ENCODE measurements around the gene EP400.

The EP400 gene

DNA sequence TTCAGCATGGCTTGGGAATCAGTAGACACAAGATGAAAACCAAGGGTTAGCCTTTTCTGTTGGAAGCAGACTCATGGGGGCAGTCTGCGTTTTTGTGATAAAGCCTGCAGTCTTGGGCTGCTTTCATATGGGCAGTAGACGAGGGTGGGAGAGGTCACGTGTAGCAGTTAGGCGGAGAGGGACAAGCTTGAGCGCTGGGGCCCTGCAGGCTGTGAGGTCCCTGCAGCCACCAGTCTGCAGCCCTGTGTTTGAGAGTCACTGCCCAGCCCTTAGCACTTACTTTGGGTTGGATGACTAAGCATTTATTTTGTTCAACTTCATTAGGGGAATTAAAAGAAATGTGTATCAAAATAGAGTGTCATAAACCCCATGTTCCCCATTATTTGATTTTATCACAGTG lies 37.2 kb downstream of the EP400 start:
- DNase-seq (ENCODE audit: low read depth in 2 of 2) = no peak

- DNase-seq (ENCODE audit: low read depth in 2 of 2) = no peak
These were observed 37.8 kb downstream of the EP400 start for GRCh38 chr12:131987552-131987951.

DNA sequence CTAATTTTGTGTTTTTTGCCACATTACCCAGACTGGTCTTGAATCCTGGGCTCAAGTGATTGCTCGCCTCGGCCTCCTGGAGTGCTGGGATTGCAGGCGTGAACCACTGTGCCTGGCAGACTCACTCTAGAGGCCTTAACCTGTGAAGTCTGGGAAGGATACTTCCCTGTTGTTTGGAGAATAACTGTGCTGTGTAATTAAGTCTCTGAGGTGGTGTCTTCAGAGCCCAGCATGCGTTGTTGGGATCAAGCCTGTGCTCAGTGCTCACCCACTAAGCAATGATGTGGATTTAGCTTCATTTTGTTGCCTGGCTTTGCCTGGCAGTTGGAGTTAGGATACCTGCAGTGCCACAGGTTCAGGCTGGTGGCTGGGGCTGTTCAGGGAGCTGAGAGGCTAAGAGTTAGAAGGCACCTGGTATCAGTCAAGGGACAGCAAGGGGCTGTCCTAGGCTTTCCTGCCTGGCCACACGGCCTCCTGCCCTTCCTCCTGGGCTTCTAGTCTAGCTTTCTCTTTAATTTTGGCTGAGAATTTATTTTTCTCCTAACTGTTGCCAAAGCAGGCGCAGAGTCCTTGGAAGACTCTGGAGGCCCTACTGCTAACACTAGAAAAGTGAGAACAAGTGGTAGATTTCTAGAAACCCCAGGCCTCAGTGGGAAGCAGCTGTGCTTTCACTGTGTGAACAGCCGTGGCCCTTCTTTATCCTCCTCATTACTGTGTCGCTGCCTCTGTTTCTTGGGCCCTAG lies 38.5 kb downstream of the EP400 start:
- DNase-seq (ENCODE audit: low read depth in 2 of 2) = no peak

GRCh38 chr12:131989021-131989420 lies 39.3 kb downstream of the EP400 start:
- no peak for DNase-seq (ENCODE audit: low read depth in 2 of 2)

GRCh38 chr12:131990066-131990979 lies 40.6 kb downstream of the EP400 start:
- no peak for DNase-seq (ENCODE audit: low read depth in 2 of 2)

GRCh38 chr12:131990980-131991305 lies 41.2 kb downstream of the EP400 start:
- no peak for DNase-seq (ENCODE audit: low read depth in 2 of 2)

DNA sequence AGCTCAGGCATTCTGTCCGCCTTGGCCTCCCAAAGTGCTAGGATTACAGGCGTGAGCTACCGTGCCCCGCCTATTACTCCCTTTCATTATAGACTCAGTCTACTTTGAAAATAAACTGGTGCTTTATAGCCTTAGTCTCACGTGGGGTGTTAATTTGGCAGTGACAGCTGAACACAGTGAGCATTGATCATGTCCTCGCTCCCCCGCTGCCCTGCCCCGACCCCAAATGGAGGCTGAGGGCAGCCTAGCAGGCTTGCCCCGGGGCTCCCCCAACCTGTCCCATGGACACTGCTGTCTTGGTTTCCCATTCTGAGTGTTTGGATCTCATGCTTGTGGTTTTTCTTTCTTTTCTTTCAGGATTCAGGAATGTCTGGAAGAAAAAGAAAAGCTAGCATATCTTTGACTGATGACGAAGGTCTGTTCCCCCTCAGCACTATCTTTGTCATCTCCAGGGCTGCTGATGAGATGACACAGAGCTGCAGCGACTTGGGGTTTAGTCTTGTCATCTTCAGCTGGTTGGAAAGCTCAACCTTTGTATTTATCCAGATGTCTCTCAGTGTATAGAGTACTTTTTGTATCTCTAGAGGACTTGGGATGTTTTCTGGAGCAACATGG lies 42.2 kb downstream of the EP400 start:
- DNase-seq (ENCODE audit: low read depth in 2 of 2) = no peak

DNA sequence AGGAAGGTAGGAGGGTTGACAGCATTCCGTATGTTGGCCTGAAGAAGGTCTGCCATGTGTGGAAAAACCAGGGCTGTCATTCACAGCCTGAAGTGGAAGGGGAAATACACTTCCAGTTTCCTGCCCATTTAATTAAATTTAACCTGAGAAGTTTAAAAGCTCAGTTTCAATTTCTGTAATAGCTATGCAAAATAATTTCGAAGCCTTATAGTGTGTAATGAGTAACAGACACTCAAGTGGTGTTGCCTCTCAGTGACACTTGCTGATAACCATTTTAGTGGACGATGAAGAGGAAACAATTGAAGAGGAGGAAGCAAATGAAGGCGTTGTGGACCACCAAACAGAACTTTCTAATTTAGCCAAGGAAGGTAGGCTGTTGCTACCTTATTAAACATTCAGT lies 44.8 kb downstream of the EP400 start:
- no peak for DNase-seq (ENCODE audit: low read depth in 2 of 2)

DNA sequence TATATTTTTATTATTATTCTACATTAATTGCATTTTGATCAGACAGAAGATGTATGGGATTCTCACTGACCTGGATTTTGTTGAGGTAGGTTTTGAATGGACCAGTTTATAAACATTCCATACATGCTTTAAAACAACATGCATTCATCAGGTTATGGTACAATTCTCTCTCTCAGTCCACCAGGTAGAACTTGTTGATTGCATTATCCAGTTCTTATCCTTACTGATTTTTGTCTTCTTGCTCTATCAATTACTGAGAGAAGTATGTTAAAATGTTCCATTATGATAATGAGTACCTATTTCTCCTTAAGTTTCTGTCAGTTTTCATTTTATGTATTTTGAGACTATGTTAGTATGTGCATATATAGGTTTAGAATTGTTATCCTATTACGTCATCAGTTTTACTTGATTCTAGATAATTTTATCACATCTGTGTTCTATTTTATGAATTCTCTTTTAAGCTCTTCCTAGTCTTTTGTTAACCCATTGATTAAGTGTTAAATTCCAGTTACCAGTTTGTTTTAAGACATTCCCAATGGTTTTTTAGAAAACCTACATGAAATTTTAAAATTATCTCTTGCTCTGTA lies 50.6 kb downstream of the EP400 start:
- no peak for DNase-seq (ENCODE audit: low read depth in 2 of 2)

DNA sequence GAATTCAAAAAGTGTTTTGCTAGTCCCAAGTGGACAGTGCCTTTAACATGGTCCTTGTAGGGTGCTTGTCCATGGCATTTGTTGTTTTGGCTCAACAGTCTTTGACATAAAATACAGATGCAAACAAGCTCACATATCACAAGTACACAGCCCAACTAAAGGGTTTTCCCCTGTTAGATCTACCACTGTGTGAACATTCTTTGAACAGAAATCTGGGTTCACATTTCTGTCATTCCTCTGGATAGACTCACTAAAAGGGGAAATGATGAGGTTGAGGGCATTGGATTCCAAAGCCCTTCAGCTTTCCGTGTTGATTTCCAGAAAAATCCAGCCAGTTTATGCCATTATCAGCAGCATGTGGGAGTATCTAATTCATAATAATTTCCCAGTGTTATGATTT lies 54.1 kb downstream of the EP400 start:
- DNase-seq (ENCODE audit: low read depth in 2 of 2) = no peak

- DNase-seq (ENCODE audit: low read depth in 2 of 2) = no peak
These were observed 55.2 kb downstream of the EP400 start for GRCh38 chr12:132004946-132005345.

DNA sequence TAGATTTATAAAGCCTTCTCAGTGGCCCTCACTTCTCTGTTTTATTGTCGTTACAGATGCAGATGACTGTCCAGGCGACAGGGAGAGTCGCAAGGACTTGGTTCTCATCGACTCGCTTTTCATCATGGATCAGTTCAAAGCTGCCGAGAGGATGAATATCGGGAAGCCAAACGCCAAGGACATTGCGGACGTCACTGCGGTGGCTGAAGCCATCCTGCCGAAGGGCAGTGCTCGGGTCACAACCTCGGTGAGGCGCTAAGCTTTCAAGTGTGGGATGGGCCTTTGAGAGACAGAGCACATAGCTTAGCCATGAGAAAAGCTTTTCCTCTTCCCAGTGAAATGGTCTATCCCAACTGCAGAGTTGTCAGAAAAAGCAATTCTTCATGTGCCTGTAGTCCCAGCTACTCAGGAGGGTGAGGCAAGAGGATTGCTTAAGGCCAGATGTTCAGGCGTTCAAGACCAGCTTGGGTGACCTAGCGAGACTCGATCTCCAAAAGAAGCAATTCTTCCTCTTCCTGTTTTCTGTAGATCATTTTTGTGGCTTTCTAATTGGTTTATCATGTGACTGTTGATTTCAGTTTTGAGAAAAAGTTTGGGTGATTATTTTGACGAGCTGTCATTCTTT lies 56.4 kb downstream of the EP400 start:
- no peak for DNase-seq (ENCODE audit: low read depth in 2 of 2)

DNA sequence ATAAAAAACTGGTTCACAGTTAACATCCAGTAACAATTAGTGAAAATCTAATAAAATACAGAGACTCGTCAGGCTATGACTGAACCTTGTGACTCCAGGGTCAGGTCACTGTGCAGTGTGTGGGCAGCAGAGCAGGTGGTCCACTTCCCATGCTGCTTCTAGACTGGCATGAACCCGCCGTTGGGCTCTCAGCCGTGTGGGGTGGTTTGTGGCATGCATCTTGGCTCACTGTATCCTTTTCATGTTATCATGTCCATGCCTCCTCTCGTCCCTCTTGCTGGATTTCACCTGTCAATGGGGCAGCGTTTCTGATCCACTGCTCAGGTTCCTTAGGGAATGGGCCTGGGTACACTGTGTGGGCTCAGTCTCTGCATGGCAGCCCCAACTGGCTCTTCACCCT lies 57.3 kb downstream of the EP400 start:
- DNase-seq (ENCODE audit: low read depth in 2 of 2) = no peak

DNA sequence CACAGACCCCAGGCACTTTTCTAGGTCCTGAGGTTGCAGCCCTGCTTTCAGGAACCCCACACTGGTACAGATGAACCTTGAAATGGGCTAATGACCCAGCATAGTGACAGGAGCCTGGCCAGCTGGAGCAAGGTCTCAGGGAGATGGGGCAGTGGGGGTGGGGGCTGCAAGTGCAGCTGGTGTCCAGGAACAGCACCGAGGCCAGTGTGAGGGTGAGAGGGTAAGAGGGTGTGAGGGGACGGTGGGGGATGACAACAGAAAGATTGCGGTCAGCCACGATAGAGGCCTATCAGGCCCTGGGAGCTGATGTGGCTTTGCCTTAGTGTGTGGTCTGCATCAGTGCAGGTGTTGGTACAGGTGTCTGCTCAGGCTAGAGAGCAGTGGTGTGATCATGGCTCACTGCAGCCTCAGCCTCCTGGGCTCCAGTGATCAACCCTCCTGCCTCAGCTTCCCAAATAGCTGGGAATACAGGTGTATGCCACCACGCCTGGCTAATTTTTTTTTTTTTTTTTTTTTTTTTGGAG lies 59.7 kb downstream of the EP400 start:
- no peak for DNase-seq (ENCODE audit: low read depth in 2 of 2)

DNA sequence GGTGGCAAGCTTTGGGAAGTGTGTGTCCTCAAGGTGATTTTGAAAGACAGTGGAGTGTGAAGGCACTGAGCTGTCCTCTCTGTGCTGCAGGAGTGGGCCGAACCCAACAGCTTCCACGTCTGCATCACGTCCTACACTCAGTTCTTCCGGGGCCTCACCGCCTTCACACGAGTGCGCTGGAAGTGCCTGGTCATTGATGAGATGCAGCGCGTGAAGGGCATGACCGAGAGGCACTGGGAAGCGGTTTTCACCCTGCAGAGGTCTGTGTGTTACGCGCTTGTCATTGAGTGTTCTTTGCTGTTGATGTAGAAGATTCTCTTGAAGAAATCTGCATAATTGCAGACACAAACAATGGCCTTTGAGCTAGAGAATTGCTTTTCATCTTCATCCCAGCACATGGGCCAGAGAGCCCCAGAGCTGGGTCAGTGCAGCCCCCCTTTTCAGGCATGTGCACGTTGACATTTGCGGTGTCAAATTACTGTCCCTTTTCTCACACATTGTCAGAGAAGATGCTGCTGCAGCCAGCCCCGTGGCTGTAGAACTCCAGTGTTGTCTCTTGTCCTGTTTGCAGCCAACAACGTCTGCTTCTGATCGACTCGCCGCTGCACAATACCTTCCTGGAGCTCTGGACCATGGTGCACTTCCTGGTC lies 63.3 kb downstream of the EP400 start:
- no peak for DNase-seq (ENCODE audit: low read depth in 2 of 2)

DNA sequence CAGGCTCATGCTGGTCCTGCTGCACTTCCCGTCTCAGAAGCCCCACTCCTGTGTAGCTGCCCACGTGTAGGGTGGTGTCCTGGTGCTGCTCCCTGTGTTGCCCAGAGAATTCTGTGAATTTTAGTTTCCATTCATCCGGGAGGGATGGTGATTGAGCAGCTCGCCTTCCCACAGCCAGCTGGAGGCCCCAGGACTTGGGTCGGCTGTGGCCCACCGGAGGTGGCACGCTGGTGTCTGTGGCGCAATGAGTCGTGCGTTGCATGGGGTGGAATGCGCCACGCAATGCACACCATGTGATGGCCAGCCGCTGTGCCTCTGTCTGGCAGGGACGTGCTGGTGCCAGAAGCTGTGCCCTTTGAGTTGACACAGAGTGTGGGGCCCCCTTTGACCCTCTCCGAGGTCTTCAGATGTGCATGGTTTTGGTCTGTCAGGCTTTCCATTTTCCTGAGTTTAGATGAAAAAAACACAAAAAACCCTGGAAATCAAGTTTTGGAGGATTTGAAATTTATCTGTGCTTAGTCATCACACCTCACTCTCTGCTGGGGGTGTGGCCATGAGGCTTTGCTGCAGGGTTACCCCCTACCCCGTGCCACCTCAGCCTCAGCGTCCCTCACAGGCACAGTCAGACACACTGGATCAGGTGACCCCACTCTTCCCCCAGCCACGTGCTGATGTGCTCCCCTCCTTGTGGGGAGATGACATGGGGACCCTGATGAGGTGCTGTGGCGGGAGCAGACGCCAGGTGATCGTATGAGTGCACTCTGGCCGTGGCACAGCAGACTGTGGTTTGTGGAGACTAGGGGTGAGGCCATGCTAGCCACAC lies 64.6 kb downstream of the EP400 start:
- DNase-seq (ENCODE audit: low read depth in 2 of 2) = no peak

GRCh38 chr12:132014915-132015280 lies 65.2 kb downstream of the EP400 start:
- no peak for DNase-seq (ENCODE audit: low read depth in 2 of 2)

GRCh38 chr12:132015686-132016430 lies 66.1 kb downstream of the EP400 start:
- no peak for DNase-seq (ENCODE audit: low read depth in 2 of 2)

DNA sequence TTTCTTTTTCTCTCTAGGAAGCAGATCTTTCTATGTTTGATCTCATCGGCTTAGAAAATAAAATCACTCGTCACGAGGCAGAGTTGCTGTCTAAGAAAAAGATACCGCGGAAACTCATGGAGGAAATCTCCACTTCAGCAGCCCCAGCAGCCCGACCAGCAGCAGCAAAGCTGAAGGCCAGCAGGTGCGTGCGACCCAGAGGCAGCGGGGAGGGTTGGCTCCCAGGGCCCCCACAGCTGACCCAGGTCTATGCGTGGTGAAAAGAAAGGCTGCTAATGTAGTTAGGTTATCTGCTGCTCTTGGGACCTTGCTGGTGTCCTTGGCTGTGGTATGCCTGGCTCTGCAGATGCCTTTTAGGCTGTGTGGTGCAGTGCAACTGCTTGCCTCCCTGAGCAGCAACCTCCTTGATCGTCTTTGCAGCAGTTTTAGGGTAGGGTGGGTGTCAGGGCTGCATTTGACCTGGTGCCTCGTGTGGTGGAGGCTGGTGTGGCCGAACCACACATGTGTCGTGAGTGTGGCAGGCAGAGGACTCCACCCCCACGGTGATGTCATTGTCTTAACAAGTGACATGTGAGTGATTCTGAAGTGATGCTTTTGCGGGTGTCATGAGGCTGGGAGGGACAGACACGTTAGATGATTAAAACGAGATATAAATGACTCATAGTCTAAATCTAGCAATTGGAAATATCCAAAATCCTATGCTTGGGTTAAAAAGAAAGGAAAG lies 68.6 kb downstream of the EP400 start:
- no peak for DNase-seq (ENCODE audit: low read depth in 2 of 2)

All from stimulated activated CD4-positive, alpha-beta T cell treated with anti-CD3 and anti-CD28 coated beads, Interleukin-1b, Interleukin-23, amount 100 ng/mL, for 4 hours (primary cell).